IPS-18c (cell line): ENCODE data around the gene TRIP13.
"Not testable (repeated sequence)": the region's sequence is repeated elsewhere in the genome, so short reads cannot be mapped to it uniquely, and the experiment has no call there.

Source experiments
- H3K4me3 ChIP-seq: 2 replicates; pipeline ENCODE4 v1.7.0; 2013; ENCODE audit warnings: low read depth, mild to moderate bottlenecking, low read length, moderate library complexity; ENCODE audit not compliant: insufficient read depth
- H3K9me3 ChIP-seq: one replicate; pipeline ENCODE4 v1.6.1; 2013; ENCODE audit warnings: mild to moderate bottlenecking, low read length, moderate library complexity; ENCODE audit not compliant: control insufficient read depth, insufficient read depth

Gene TRIP13

GRCh38 chr5:902129-902916 lies 9.6 kb downstream of the TRIP13 start:
- no peak overlapping the region for H3K4me3 ChIP-seq
- H3K9me3 ChIP-seq: no peaks in the 10 kb centered on the region

GRCh38 chr5:903756-904096 lies 11.0 kb downstream of the TRIP13 start:
- Histone ChIP-seq H3K4me3 (no peak overlapping the region), H3K9me3 (no peaks in the 10 kb centered on the region)

DNA sequence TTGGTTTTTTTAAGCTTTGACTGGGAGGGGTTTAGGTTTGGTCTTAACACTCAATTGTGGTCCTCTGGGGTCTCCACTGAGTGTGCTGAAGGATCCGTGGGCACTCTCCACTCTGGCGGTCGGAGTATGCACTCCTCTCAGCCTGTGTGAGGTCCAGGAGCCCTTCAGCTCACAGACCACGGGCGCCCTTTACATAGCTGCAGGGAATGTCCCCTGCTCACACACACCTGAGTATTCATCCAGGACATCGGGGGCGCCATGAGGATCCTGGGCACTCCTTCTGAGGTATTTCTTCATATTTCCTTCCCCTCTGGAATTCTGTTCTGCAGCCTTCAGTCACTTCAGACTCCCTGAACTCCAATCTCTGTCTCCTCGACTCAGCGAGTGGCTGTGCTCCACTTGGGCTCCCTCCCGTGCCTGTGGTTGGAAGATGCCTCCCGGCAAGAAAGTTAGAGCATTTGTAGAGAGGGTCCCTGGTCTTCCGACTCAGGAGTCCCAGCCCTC lies 12.5 kb downstream of the TRIP13 start:
- no peaks in the 10 kb centered on the region for H3K9me3 ChIP-seq

GRCh38 chr5:907366-907910 lies 14.8 kb downstream of the TRIP13 start:
- Histone ChIP-seq H3K9me3 (no peaks in the 10 kb centered on the region), H3K4me3 (no peak overlapping the region)

More for the DNA sequence above, 12.5 kb downstream of the TRIP13 start:
- H3K4me3 ChIP-seq: no peak overlapping the region

- no peak overlapping the region for H3K4me3 ChIP-seq
- H3K9me3 ChIP-seq: no peaks in the 10 kb centered on the region
Observed at GRCh38 chr5:908172-908571, 15.5 kb downstream of the TRIP13 start.

DNA sequence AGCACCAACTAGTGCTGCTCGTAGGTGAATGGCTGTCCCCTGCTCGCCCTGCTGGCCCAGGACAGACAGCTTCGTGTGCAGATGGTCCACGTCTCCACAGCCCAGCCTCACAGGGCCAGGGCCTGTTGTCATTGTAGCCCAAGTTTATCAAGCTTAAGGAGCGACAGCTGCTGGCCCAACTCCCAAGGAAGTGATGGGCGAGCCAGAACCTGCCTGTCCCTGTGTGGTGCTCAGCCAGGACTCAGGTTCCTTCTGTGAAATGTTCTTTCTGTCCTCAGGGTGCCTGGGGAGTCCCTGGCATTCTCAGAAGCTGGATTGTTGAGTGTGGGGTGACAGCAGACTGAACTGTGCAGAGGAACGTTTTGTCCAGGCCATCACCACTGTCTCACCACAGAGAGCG lies 16.4 kb downstream of the TRIP13 start:
- no peaks in the 10 kb centered on the region for H3K9me3 ChIP-seq
- H3K4me3 ChIP-seq: no peak overlapping the region

DNA sequence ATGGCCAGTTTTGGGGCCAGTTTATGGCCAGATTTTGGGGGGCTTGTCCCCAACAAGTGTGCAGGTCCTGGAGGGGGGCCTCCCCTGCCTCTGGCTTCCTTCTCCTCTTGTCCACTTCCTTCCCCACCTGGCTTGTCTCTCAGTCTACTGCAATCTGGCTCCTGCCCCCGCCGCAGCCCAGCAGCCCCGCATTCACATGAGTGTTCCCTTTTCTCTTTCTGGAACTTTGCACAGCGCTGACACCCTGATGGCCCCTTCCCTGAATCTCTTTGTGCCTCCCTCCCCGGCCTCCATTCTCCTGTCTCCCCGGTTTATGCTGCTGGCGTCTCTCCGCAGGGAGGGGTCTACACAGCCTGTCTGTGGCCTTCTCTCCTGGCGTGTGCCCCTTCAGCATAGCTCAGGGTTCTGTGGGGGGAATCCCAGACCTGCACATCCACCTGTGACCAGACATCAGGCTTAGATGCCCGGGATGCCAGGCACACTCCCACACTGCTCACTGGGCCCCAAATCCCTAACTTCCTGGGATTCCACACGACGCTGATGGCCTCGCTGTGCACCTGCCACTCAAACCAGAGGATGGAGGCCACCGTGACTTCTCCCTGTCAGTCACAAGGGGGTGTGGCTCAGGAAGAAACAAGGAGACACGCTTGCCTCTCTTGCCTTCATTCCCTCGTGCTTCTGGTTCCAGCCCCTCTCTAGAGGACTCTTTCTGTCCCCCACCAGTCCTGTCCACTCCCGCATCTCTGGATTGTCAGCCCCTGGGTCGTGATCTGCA lies 17.5 kb downstream of the TRIP13 start:
- no peaks in the 10 kb centered on the region for H3K9me3 ChIP-seq

DNA sequence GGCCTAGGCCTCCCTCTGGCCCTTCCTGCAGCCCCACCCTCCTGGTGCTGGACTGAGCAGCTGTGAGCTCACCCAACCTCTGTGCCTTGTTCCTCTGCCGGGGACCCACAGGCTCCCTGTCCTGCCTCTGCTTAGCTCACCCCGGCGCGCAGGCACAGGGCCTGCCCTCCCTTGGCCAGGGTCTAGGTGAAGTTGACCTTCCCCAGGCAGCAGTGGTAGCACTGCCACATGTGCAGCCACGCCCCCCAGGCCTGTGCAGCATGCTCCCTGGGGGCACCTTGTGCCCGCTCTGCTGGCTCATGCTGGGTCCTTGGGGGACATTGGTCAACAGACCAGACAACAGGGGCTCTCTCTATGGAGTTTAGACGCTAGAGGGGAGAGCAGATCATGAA lies 18.1 kb downstream of the TRIP13 start:
- Histone ChIP-seq H3K4me3 (no peak overlapping the region), H3K9me3 (no peaks in the 10 kb centered on the region)

More for the DNA sequence above, 17.5 kb downstream of the TRIP13 start:
- no peak overlapping the region for H3K4me3 ChIP-seq

GRCh38 chr5:911601-912000 lies 18.9 kb downstream of the TRIP13 start:
- no peak overlapping the region for H3K4me3 ChIP-seq
- H3K9me3 ChIP-seq: no peaks in the 10 kb centered on the region

DNA sequence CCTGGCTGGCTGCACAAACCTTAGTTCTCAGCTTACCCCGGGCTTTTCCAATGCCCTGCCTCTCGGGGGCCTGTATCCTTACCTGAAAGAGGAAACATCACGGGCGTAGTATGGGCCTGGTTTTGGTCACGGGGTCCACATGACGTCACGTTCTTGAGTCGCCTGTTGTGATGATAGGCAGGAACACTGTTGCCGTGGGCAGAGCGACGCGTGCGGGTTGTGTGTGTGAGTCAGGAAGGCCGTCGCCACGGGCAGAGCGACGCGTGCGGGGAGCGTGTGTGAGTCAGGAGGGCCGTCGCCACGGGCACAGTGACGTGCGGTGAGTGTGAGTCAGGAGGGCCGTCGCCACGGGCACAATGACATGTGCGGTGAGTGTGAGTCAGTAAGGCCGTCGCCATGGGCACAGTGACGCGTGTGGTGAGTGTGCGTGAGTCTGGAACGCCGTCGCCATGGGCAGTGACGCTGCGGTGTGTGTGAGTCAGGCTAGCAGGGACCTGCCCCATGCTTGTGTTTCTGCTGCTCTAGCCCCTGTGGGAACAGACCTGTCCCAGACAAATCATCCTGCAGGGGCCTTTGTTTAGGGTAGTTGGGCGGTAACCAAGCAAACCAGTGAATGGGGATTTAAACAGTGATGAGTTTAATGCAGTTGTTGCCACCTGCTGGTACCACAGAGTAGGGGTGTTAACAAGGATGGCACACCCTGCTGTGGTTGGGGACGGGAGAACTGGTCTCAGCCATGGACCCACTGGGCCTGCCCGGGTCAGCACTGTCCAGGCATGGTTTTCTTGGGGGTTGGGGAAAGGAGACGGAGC lies 19.8 kb downstream of the TRIP13 start:
- no peak overlapping the region for H3K4me3 ChIP-seq
- H3K9me3 ChIP-seq: no peaks in the 10 kb centered on the region

- H3K4me3 ChIP-seq: no peak overlapping the region
Observed at GRCh38 chr5:914174-914573, 21.5 kb downstream of the TRIP13 start.

GRCh38 chr5:914612-915011 lies 21.9 kb downstream of the TRIP13 start:
- Histone ChIP-seq H3K4me3 (no peak overlapping the region), H3K9me3 (no peaks in the 10 kb centered on the region)

More at GRCh38 chr5:914174-914573, 21.5 kb downstream of the TRIP13 start:
- no peaks in the 10 kb centered on the region for H3K9me3 ChIP-seq

- not testable (repeated sequence) for H3K4me3 ChIP-seq, H3K9me3 ChIP-seq
Observed at GRCh38 chr5:915346-915745, 22.7 kb downstream of the TRIP13 start.

- no peaks in the 10 kb centered on the region for H3K9me3 ChIP-seq
- no peak overlapping the region for H3K4me3 ChIP-seq
Observed at GRCh38 chr5:915946-916345, 23.3 kb downstream of the TRIP13 start.

- Histone ChIP-seq H3K9me3 (no peaks in the 10 kb centered on the region), H3K4me3 (no peak overlapping the region)
Observed at GRCh38 chr5:916441-917293, 24.0 kb downstream of the TRIP13 start.

GRCh38 chr5:918717-919116 lies 26.0 kb downstream of the TRIP13 start:
- not testable (repeated sequence) for H3K9me3 ChIP-seq, H3K4me3 ChIP-seq
